GM23248 (cell line): Measurements from ENCODE around the gene NEMP2.

Experiments used
- EZH2 ChIP-seq: fragments of 200-600 bp; sonication (generic); IDR thresholded peaks from 2 replicates; pipeline ENCODE4 v1.6.1; 2018; ENCODE audit warnings: antibody characterized with exemption, mild to moderate bottlenecking; ENCODE audit not compliant: insufficient read depth, poor library complexity, severe bottlenecking
- EZH2phosphoT487 ChIP-seq: fragments of 200-600 bp; sonication (generic); IDR thresholded peaks from 2 replicates; pipeline ENCODE4 v1.6.1; 2018; ENCODE audit warnings: antibody characterized with exemption, moderate library complexity, mild to moderate bottlenecking, low read depth; ENCODE audit not compliant: insufficient read depth

DNA sequence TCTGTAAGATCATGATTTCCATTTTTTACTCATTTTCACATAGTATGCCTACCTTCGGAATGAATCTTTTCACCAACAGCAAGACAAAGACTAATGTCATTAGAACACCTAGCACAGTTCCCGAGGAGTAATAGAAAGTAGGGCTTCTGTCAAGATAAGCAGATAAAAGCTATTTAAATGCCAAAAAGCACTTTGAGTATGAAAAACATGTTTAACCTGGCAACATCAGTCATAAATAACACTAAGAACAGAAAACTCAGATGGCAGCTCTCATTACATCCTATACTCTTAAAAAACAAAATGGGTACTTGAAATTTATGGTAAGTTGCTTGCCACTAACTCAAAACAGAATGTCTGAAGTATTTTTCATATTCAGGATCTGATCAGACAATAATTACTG is 17.1 kb downstream of the NEMP2 start:
- no peak for TF ChIP-seq EZH2phosphoT487
- no peak for TF ChIP-seq EZH2
